Measurements from ENCODE around the gene SAMD14. TPM values are rescaled to one million over a fixed set of nuclear protein-coding genes. Genes with fewer than 3 reads are reported as not detected.

The SAMD14 gene
- total RNA-seq, 1 experiment from 2014 or later: 5.9 TPM

DNA sequence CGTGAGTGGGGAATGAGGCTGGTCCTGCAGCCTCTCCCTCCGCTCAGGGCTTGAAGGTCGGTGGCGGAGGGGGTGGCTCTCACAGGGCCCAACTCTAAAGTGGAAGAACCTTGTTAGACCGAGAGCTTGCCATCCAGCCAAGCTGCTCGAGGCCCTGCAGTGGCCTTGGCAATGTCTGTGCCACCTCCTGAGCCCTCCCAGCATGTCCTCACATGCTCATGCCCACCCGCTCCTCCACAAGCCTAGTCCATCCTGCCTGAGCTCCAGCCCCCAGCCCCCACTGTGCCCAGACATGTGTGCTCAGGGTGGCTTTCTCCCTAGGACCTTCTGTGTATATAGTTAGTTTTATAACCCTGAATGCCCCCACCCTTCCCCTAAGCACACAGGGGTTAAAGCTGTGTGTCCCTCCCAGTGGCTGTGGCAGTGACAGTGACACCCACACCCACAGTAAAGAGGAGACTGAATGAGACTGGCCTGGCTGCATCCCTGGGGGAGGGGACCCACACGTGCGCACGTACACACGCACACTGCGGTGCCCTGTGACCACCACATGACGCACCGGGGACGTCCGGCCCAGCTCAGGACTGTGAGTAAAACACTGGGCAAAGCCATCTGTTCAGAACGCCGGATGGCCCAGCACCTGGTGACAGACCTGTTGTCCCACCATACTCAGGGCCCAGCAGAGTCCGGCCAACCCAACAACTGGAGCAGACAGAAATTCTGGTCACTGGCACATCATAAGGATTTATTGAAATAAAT is 19.2 kb downstream of the SAMD14 start:
- ChIA-PET CTCF (interaction anchor here (0.9 to 8.4 kb wide), 4 partner anchors 8 to 102 kb away, joined by 3 to 118 read pairs (median 6); partner anchors contain the start of gene PDK2), POLR2A (no interaction called here)
- Mint-ChIP-seq H3K27ac (no peak overlapping the region), H3K4me1 (peaks cover 13% of the 10 kb centered on the region), H3K4me3 (no peak overlapping the region), H3K36me3 (no peaks in the 10 kb centered on the region), H3K9me3 (no peaks in the 10 kb centered on the region), H3K27me3 (ENCODE audit: low read depth) (peaks cover 5% of the 10 kb centered on the region)
- ATAC-seq (no peak), DNase-seq (ENCODE audit: low spot score) (no peak)
- TF ChIP-seq, protein P1, sequence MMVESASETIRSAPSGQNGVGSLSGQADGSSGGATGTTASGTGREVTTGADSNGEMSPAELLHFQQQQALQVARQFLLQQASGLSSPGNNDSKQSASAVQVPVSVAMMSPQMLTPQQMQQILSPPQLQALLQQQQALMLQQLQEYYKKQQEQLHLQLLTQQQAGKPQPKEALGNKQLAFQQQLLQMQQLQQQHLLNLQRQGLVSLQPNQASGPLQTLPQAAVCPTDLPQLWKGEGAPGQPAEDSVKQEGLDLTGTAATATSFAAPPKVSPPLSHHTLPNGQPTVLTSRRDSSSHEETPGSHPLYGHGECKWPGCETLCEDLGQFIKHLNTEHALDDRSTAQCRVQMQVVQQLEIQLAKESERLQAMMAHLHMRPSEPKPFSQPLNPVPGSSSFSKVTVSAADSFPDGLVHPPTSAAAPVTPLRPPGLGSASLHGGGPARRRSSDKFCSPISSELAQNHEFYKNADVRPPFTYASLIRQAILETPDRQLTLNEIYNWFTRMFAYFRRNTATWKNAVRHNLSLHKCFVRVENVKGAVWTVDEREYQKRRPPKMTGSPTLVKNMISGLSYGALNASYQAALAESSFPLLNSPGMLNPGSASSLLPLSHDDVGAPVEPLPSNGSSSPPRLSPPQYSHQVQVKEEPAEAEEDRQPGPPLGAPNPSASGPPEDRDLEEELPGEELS (CRISPR knock-in tag; IDR thresholded peaks at IDR 0.05): no peak

DNA sequence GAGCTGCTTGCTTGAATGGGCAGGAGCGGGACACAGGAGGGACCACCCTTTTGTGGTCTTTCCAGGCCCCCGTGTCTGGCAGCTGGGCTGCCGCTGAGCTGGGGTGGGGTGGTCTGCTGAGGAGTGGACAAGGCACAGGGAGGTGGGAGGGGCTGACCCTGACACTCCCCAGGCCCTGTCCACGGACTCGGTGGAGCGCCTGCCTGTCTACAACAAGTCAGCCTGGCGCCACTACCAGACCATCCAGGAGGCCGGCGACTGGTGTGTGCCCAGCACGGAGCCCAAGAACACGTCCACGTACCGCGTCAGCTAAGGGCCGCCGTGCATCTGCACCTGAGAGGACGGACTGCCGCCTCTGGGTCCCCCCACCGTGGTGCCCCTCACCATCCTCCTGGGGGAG is 20.2 kb downstream of the SAMD14 start:
- no peaks in the 10 kb centered on the region for H3K36me3 Mint-ChIP-seq
- TF ChIP-seq ZNF121 (CRISPR knock-in tag; IDR thresholded peaks at IDR 0.05) (no peak), JAZF1 (CRISPR knock-in tag; IDR thresholded peaks at IDR 0.05) (no peak), CBFB (CRISPR knock-in tag; IDR thresholded peaks at IDR 0.05; ENCODE audit: low read depth) (no peak), NFYB (CRISPR knock-in tag; conservative IDR thresholded peaks at IDR 0.05; ENCODE audit: low read depth) (no peak), ERG (CRISPR knock-in tag; IDR thresholded peaks at IDR 0.05) (no peak), FOXK1 (CRISPR knock-in tag; IDR thresholded peaks at IDR 0.05) (no peak)
- no peaks in the 10 kb centered on the region for H3K27me3 Mint-ChIP-seq (ENCODE audit: low read depth)
- H3K4me3 Mint-ChIP-seq: no peak overlapping the region
- no peaks in the 10 kb centered on the region for H3K9me3 Mint-ChIP-seq
- DNase-seq (ENCODE audit: low spot score) (no peak), ATAC-seq (no peak)
- CTCF ChIA-PET: interaction anchor here (0.5 to 8.4 kb wide), 3 partner anchors 15 to 258 kb away, joined by 3 to 118 read pairs (median 3); partner anchors contain the start of gene PDK2
- no peak overlapping the region for H3K27ac Mint-ChIP-seq
- peaks cover 7% of the 10 kb centered on the region for H3K4me1 Mint-ChIP-seq
- POLR2A ChIA-PET: no interaction called here

DNA sequence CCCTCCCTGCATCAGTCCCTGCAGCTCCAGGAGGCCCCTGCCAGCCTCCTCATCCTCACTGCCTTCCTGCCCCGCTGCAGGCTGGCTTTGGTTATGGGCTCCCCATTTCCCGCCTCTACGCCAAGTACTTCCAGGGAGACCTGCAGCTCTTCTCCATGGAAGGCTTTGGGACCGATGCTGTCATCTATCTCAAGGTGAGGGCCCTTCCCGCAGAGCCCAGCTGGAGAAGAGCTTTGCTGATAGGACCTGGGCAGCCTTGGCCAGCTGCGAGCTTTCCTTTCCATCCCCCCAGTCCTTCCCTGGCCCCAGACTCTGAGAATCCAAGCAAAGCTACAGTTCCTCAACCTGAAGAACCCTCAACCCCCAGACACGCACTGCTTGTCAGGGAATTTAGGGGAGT is 20.8 kb downstream of the SAMD14 start:
- no peak overlapping the region for H3K27ac Mint-ChIP-seq
- TF ChIP-seq TEAD1 (CRISPR knock-in tag; IDR thresholded peaks at IDR 0.05) (no peak), ZNF138 (CRISPR knock-in tag; conservative IDR thresholded peaks at IDR 0.05) (no peak), GRHL2 (CRISPR knock-in tag; IDR thresholded peaks at IDR 0.05; ENCODE audit: insufficient replicate concordance, severe bottlenecking) (no peak), NR1H2 (CRISPR knock-in tag; IDR thresholded peaks at IDR 0.05) (no peak), ZNF317 (CRISPR knock-in tag; IDR thresholded peaks at IDR 0.05; ENCODE audit: borderline replicate concordance, low read depth) (no peak)
- TF ChIP-seq, protein P2, sequence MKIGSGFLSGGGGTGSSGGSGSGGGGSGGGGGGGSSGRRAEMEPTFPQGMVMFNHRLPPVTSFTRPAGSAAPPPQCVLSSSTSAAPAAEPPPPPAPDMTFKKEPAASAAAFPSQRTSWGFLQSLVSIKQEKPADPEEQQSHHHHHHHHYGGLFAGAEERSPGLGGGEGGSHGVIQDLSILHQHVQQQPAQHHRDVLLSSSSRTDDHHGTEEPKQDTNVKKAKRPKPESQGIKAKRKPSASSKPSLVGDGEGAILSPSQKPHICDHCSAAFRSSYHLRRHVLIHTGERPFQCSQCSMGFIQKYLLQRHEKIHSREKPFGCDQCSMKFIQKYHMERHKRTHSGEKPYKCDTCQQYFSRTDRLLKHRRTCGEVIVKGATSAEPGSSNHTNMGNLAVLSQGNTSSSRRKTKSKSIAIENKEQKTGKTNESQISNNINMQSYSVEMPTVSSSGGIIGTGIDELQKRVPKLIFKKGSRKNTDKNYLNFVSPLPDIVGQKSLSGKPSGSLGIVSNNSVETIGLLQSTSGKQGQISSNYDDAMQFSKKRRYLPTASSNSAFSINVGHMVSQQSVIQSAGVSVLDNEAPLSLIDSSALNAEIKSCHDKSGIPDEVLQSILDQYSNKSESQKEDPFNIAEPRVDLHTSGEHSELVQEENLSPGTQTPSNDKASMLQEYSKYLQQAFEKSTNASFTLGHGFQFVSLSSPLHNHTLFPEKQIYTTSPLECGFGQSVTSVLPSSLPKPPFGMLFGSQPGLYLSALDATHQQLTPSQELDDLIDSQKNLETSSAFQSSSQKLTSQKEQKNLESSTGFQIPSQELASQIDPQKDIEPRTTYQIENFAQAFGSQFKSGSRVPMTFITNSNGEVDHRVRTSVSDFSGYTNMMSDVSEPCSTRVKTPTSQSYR (CRISPR knock-in tag; IDR thresholded peaks at IDR 0.05): no peak
- ATAC-seq (no peak), DNase-seq (ENCODE audit: low spot score) (no peak)
- no peak overlapping the region for H3K4me3 Mint-ChIP-seq
- H3K9me3 Mint-ChIP-seq: no peaks in the 10 kb centered on the region
- CTCF ChIA-PET: interaction anchor here (1.2 to 8.4 kb wide), 3 partner anchors 14 to 81 kb away, joined by 3 to 118 read pairs (median 3); partner anchors contain the start of gene PDK2
- peaks cover 4% of the 10 kb centered on the region; the same call in 1 of the 2 replicates for H3K4me1 Mint-ChIP-seq
- H3K36me3 Mint-ChIP-seq: no peaks in the 10 kb centered on the region
- POLR2A ChIA-PET: no interaction called here
- H3K27me3 Mint-ChIP-seq (ENCODE audit: low read depth): no peaks in the 10 kb centered on the region

All from WTC11 (cell line).